HG03159 (cell line): Measurements from ENCODE around the gene NDUFC1.
"Not testable (repeated sequence)": the region's sequence is repeated elsewhere in the genome, so short reads cannot be mapped to it uniquely, and the experiment has no call there.

ENCODE experiments used
- ATAC-seq: cut with Tn5 transposase; IDR thresholded peaks from one replicate; pipeline ENCODE4 v1.9.1; 2021; ENCODE audit warnings: mild to moderate bottlenecking, moderate library complexity; ENCODE audit not compliant: unreplicated experiment

The NDUFC1 gene

DNA sequence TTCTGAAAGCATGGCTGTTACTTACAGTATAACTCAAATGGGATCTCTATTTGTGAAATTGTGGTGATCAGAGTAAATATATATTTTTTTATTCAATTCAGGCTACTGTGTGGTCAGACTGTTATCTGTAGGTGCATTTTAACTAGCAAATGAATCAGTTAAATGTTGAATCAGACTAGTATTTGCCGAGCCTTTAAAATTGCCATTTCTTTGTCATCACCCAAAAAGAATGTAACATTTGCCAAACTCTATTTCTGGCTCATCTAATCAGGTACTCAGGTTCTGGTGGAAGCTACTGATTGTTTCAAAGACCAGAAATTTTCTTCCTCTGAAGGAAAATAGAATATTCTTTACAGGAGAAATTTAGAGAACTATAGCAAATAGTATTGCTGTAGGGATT lies 2.7 kb downstream of the NDUFC1 start:
- ATAC-seq, result no peak

DNA sequence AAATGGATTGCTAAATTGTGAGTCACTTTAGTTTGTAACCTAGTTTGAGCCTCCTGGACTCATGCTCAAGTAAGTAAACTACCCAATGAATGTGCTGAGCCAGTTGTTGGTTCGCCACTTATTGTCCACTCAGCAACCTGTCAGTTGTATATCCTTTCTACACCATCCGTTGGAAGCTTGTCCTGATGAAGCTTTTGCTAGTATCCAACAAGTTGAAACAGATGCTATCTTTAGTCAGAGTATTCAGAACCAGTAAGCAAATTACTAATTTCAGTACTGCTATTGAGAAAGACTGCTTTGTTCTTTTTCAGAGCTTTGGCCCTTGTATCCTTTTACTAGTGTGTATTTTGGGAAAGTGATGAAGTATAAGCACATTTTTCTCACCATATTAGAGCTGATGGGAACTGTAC lies 5.3 kb downstream of the NDUFC1 start:
- ATAC-seq, result no peak

DNA sequence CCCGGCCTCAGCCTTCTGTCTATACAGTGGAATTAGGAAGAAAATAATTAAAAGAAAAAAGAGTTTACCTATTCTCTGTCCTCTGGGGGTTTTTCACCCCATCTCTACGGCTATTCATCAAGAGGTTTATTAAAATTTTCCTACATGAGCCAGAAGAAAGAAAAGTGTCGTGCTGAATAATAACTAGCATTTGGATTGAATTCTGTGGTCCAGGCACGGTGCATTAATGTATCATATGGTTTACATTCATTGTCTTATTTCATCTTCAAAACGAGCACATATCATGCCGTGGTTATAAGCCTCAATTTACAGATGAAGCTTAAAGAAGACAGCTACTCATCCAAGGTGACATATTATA lies 6.4 kb downstream of the NDUFC1 start:
- ATAC-seq, result no peak

DNA sequence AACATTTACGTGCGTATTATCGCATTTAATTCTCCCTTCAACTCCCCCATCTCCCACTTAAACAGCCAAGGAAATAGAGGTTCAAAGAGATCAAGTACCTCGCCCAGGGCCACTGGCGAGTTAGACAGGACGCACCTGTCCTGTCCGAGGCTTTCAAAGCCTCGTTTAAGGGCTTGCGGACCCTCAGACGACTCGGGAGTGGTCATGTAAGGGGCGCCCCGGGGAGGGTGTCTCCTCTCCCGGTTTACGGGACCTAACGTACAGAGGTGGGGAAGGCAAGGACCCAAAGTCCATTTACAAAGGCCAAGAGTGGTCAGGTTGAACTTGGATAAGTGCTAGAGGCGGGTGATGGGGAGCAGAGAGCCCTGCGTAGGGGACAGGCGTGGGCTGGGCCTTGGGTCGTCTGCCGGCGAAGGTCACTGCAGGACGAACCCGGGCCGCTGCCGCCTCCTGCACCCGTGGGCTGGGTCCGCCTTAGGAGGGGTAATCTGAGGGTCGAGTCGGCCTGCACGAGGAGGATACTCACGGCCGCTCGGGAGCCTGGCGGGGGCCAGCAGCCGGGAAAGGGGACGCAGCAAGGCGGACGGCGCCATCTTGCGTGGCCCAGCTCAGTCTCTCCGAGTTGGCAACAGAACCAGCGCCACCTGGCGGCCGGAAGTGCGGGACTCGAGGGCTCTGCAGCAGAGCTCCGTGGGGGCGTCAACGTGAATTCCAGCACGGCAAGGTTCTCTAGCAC lies 6.9 kb downstream of the NDUFC1 start:
- peak; percentile 94 for ATAC-seq

DNA sequence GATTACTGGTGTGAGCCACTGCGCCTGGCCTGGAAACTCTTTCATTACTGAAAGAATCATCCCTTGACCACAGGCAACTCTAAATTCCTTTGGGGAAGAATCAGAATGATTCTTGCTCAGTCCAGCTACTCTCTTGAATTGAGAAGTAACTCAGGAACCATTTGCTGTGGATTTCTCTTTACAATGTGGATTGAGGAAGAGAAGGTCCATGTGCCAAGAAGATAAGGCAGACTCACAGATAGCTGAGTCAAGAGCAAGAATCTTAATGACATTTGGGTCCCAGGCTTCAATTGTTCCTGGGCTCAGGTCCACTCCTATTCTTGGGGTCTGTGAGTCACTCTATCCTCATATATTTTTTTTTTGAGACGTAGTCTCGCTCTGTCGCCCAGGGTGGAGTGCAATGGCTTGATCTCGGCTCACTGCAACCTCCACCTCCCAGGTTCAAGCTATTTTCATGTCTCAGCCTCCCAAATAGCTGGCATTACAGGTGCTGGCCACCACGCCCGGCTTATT lies 16.0 kb downstream of the NDUFC1 start:
- ATAC-seq, result no peak

DNA sequence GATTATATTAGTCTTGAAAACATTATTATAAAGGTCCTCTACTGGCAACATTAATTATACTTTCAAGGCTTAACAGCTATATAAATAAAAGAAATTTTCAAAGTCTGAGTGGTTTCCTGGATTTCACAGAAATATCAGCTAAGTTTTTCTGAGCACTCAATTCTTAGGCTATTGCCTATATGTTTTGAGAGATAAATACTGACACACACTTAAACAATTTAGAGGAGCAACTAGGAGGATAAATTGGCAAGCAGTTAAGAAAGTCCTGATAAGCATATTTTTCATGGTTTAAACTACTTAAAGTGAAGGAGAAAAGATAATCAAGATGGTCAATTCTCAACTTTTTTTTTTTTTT lies 19.6 kb downstream of the NDUFC1 start:
- no peak for ATAC-seq

DNA sequence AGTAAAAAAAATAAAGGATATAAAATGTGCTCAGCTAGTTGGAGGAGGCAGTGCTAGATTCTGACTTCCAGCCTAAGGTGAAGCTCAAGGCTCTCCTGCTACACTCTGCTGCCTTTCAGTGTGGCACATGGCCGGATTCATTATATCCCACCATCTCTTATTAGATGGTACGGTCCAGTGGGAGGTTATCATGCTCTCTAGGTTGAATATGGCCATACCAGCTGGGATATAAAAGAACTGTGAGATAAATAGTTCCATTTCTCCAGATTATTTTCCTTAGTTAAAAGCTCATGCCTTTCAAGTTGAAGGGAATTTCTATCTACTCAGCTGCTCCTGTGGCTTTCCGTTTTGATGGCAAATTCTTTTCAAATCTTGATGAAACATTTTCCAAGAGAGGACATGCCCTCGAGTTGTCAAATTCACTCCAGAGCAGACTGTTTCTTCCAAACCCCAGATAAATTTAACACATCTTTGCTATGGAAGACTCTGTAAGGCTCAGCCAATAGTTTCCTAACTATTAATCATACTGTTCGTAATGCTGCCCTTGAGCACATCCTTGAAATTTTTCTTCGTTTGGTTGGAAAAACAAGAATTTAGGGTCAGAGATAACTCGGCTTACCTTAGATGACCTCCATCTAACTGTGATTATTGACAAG lies 20.1 kb downstream of the NDUFC1 start:
- no peak for ATAC-seq

DNA sequence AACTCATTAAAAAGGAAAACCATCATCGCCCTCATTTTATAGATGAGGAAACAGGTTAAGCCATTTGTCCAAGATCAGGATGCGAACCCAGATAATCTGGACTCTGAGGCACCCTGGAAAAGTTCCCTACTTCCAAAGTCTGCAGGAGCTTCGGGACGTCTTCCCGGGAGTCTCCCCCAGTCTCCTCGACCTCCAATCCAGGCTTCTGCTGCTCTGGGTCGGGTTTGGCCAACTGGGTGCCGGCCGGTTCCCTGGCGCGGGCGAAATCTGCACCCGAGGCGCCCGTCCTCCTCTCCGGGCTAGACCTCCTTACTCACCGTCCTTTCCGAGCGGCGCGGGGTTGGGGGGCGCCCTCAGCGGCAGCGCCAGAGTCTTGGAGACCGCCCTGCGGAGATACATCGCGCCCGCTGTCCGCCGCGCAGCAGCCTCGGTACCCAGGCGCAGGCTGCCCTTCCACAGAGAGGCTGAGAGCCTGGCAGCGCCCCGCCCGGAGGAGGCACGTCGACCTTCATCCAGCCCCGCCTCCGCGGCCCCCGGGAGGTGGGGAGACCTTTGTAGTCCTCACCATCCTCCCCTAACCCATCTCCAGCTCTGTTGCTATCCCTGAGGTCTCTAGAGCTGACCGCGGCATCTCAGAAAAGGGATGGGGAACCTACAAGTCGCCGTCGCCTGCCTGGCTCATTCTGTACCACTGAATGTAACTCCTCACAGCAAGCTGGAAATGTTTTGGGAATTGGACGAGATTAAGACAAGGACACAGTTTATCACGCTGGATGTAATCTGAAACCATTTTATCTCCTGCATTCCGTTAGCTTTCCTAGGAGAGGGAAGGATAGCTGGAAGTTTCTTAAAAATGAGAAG lies 22.3 kb downstream of the NDUFC1 start, which contains the start of gene MGARP:
Gene MGARP, minus strand, starts transcription at position 466 of the 861 bp plus-strand sequence. Its CDS starts 67 bp downstream, at position 399.
- ATAC-seq, result no peak

DNA sequence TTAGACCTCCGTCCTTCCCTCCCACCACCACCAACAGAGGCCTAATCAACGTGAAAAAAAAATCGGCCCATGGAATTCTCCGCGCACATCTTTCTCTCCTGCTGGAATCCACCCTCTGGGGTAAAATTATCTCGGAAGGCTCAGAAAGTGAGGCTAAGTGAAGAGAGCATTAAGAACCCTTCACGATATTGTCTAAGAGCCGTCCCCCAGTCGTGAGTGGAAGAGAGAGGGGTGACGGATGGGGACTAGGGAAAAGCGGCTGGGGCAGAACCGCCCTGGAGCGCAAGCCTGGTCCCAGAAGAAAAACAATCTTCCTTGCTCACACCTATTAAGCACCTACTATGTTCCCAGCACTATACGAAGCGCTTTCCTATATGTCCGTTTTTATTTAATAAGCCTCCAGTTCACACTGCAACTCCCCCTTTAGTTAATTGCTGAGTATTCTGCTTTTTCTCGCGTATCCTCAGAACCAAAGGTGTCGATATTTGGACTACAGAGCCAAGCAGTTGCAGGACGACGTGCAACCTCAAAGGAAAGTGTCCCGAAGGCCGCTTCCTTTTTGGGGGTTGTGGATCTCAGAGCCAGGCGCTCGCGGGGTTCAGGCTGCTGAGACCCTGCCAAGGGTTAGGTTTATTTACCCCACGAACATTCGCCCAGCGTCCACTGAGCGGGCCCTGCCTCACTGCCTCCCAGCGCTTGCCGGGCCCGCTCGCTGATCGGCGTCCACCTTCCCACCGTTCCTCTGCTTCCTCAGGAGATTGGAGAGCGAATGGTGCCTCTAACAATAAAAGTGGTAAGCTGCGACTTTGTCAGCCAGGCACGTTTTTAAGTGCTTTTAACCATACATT lies 23.1 kb downstream of the NDUFC1 start:
- no peak for ATAC-seq

DNA sequence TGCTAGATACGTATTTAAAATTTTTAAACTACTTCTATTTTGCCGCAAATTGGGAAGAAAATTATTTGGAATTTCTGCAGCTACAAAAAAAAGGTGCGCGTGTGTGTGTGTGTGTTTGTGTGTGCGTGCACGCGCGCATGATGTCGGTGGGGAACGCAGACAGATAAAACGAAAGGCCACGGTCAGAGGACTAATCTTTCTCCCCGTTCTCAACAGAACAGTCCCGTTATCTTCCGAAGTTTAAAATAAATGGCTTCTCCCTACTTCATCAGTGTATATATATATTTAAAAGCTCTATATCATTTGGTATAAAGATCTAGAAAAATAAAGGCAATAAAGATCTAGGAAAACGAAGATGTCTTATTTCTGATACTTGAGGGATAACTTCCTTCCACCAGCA lies 23.8 kb downstream of the NDUFC1 start:
- ATAC-seq, result no peak

DNA sequence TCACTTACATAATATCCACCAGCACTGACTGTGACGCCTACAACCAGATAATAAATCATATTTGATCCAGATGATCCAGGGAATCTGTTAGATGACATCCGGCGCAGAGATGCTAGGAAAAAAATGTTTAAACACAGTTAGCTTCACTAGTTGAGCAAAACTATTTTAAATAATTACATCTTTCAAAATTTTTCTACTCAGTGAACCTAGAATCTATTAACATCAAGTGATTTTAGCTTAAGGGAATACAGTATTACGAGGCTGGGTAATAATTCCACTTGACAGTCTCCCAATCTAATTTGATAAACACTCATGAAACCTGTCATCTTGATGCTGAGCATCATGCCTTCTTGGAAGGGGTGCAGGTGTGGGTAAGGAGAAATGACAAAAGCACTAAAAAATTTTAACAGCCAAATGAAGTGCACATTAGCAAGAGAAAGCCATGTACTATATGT lies 27.0 kb downstream of the NDUFC1 start:
- ATAC-seq, result no peak

DNA sequence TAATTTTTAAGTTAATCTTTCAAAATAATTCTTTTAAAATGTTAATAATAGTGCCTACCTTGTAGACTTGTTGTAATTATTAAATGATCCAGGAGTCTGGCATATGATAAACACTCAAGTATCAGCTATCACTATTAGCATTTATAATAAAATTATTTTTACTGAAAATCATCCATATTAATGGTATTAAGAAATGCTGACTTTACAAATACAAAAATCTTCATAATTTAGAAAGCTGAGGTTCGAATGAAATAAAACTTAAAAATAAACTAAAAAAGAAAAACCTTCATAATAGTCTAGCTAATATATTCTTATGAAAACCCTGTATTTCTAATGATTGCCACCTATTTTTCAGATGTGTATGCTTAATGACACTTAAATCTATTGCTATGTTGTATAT lies 27.5 kb downstream of the NDUFC1 start:
- ATAC-seq, result no peak

DNA sequence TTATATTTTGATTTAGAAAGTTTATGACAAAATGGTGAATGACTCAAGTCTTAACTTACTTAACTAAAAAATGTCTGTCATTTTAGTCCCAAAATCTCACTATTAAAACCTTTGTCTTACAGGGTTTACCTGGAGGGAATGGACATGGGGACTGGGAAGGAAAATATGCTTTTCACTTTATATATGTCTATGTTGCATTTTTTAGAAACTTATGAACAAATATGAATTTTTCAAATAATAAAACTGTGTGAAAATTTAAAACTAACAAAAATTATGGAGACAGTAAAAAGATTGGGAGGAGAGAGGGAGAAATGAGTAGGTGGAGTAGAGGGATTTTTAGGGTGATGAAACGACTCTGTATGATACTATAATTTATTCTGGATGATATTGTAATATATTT lies 28.4 kb downstream of the NDUFC1 start:
- ATAC-seq, result no peak

DNA sequence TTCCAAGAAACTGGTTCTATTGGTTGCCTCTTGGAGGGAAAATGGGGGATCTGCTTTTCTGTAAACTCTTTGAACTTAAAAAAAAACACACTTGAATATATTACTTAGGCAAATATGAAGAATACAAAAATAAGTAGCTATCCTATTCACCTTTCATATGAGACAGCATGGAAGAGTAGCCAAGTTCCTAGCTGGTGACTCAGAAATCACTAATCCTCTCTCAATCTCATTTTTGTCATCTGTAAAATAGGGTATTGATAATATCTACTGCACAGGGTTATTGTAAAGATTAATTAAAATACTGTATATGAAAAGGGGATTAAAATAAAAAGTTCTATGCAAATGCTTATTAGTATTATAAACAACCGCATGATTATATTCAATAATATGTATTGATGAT lies 35.0 kb downstream of the NDUFC1 start:
- ATAC-seq, result no peak

DNA sequence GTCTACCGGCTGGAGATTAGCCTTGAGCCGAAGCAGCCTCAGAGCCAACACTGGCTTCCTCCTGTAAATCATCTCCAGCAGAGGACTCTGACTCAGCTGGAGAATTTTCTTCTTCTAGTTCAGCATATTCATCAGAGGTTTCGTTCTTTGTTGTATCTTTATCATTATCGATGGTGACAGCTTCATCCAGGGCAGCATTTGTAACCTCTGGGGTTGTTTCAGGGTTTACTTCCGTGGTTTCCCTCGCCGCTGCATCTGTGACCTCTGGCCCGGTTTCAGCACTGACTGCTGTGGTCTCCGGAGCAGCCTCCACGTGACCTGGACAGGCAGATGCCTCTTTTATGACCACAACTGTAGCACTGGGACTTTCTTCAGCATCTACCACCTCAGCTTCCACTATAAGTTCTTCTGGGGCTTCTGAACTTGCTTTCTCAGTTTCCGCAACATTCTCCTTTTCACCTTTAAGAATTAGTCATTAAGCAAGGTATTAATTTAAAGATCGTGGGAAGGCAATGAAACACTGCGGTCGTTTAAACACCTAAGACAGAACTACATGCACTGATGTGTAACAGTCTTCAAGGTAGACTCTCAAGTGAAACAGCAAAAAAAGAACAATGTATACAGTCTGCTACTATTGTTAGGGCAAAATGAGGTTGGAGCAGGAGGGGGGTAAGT lies 35.6 kb downstream of the NDUFC1 start:
- ATAC-seq, result peak; percentile 97

DNA sequence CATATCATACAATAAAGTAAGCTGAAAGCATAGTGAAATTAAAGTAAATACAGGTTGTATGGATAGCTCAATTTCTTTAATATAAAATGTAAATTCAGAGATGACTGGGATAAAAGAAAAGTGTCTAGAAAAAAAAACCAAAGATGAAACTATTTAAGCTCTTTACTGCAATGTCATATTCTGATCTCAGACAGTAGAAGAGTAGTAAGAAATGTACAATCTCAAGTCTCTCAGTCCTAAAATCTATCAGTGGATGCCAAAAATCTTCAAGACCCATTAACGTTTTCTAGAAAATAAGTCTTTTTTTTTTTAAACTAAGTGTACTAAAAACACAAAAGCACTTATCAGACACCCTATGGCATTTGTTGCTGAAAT lies 36.1 kb downstream of the NDUFC1 start:
- peak; percentile 2 for ATAC-seq

DNA sequence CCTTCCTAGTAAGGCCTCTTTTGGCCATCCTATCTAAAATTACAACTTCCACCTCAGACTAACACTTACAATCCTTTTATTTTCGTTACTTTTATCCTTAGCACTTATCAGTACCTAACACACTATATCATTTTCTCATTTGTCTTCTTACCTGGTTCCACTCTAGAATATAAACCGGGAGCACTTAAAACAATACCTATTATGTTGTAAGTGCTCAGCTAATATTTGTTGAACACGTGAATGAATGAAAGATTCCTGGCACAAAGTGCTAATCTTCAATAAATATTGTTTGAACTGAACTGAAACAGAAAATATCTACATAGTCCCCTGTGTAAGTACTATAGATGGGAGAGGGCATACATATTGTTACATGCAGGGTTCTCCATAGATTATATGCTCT lies 36.6 kb downstream of the NDUFC1 start:
- no peak for ATAC-seq

DNA sequence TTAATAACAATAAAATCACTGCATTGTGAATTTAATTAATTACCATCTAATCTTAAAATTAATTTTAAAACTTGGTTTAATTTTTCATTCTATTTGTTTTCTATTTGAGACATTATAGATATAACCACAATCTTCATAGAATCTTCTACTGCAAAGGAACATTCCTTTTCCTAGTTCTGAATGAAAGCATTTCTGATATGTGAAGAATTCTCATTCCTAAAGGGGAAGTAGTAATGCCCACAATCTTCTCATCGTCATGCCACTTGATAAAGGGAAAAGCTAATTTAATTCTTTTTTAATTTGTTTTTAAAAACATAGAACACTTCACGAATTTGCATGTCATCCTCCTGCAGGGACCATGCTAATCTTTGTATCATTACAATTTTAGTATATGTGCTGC lies 45.9 kb downstream of the NDUFC1 start:
- ATAC-seq, result no peak

DNA sequence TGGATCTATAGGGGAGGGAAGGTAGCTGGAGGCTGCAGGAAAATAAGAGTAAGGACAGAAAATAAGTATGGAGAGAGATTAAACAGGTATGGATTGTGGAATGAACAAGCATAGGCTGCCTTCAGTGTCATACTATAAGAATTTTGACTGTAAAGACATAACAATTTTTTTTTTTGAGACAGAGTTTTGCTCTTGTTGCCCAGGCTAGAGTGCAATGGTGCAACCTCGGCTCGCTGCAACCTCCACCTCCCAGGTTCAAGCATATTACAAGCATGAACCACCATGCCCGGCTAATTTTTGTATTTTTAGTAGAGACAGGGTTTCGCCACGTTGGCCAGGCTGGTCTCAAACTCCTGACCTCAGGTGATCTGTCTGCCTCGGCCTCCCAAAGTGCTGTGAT lies 46.7 kb downstream of the NDUFC1 start:
- ATAC-seq, result not testable (repeated sequence)

DNA sequence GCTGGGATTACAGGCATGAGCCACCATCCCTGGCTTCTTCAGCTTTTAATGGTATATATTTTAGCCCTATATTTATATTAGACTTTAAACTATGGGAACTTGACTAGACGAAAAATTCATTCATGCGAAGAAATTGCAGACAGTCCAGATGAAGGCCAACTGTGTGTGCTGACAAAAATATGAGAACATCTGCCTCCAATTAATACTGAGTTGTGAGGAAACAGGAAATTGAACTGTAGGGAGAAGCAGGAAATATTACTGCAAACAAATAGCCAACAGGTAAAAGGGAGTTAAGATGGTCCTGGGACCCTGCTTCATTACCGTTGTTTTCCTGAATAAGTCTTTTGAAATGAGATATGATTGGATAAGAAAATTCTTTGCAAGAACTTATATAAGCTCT lies 48.6 kb downstream of the NDUFC1 start:
- no peak for ATAC-seq
